Hepatocyte (in vitro differentiated cells): ENCODE data around the gene SYNGAP1.

Source experiments
- CTCF ChIP-seq: fragments of 200-600 bp; sonication (generic); IDR thresholded peaks from 2 replicates; pipeline ENCODE4 v1.5.1; 2016; ENCODE audit warnings: antibody characterized with exemption, mild to moderate bottlenecking; ENCODE audit not compliant: poor library complexity
- EZH2 ChIP-seq: fragments of 200-600 bp; sonication (generic); IDR thresholded peaks from 2 replicates; pipeline ENCODE4 v1.6.1; 2016; ENCODE audit warnings: antibody characterized with exemption, mild to moderate bottlenecking, borderline replicate concordance
- EZH2phosphoT487 ChIP-seq: fragments of 200-600 bp; sonication (generic); IDR thresholded peaks from one replicate; pipeline ENCODE4 v1.6.1; 2018; ENCODE audit warnings: antibody characterized with exemption, mild to moderate bottlenecking, low read depth, moderate library complexity; ENCODE audit not compliant: unreplicated experiment, severe bottlenecking

GRCh38 chr6:33456156-33456555, 36.3 kb downstream of the SYNGAP1 start:
- no peak for TF ChIP-seq CTCF
- no peak for TF ChIP-seq EZH2
- TF ChIP-seq EZH2phosphoT487, result no peak
